Gastrocnemius medialis (tissue), 4 donors: ENCODE measurements around the gene KLHL6. TPM values are rescaled to one million over a fixed set of nuclear protein-coding genes. Genes with fewer than 3 reads are reported as not detected.
"Not testable (repeated sequence)": the region's sequence is repeated elsewhere in the genome, so short reads cannot be mapped to it uniquely, and the experiment has no call there.

ENCODE experiments used
- ATAC-seq, 2 donors: fragments of 150-250 bp; one replicate each; pipeline ENCODE4 v1.9.1; 2016
- DNase-seq, 2 donors: peaks; one replicate each; pipeline ENCODE4 v3.0.0-alpha.2; 2019
- H3K27ac ChIP-seq, 4 donors: fragments of 200-600 bp; sonication (generic); 1 replicate in 1 of 4; 2 replicates in 3 of 4; pipeline ENCODE4 v1.5.1; 2016 to 2018; ENCODE audit warnings: mild to moderate bottlenecking in 2 of 4, moderate library complexity in 1 of 4
- H3K27me3 ChIP-seq, 3 donors: fragments of 200-600 bp; sonication (generic) in 2 of 3; 1 replicate in 1 of 3; 2 replicates in 2 of 3; pipeline versions ENCODE4 v1.5.1 to v1.6.0; 2016 to 2019; ENCODE audit warnings: mild to moderate bottlenecking in 1 of 3, moderate library complexity in 1 of 3
- H3K36me3 ChIP-seq, 2 donors: fragments of 200-600 bp; sonication (generic) in 1 of 2; one replicate each; pipeline ENCODE4 v1.5.1; 2017 to 2018
- H3K4me1 ChIP-seq, 2 donors: fragments of 200-600 bp; sonication (generic) in 1 of 2; one replicate each; pipeline ENCODE4 v1.5.1; 2016 to 2017; ENCODE audit warnings: mild to moderate bottlenecking in 2 of 2
- H3K4me3 ChIP-seq, 4 donors: fragments of 200-600 bp; sonication (generic) in 3 of 4; 1 replicate in 1 of 4; 2 replicates in 3 of 4; pipeline ENCODE4 v1.5.1; 2016 to 2019; ENCODE audit warnings: mild to moderate bottlenecking in 2 of 4
- H3K9me3 ChIP-seq, 3 donors: fragments of 200-600 bp; sonication (generic) in 2 of 3; 1 replicate in 1 of 3; 2 replicates in 2 of 3; pipeline ENCODE4 v1.5.1; 2016 to 2019
- CTCF ChIP-seq, 5 experiments: fragments of 450-650 bp in 3 of 5; fragments of 200-600 bp in 2 of 5; sonication (generic) in 2 of 5; IDR thresholded peaks in 4 of 5; conservative IDR thresholded peaks in 1 of 5; 1 replicate in 4 of 5; 2 replicates in 1 of 5; pipeline ENCODE4 v1.5.1; 2016 to 2019; ENCODE audit warnings: antibody characterized with exemption in 5 of 5, mild to moderate bottlenecking in 3 of 5, moderate library complexity in 3 of 5
- POLR2A ChIP-seq, 2 donors: fragments of 450-650 bp; IDR thresholded peaks; one replicate each; pipeline ENCODE4 v1.6.1; 2017; ENCODE audit warnings: antibody characterized with exemption in 2 of 2, mild to moderate bottlenecking in 2 of 2, moderate library complexity in 2 of 2
- in situ Hi-C, 4 donors: fragments of 200-750 bp; cut with MboI; loops; one replicate each; pipeline versions ENCODE4 v1.15.0 to v1.8.0; 2017; ENCODE audit warnings: low sequenced_read_pairs in 4 of 4
- intact Hi-C: fragments of 100-400 bp; cut with DNase I; formaldehyde crosslinking; loops from one replicate; pipeline ENCODE4 v1.15.1; 2023; ENCODE audit warnings: low total_unique reads
- total RNA-seq, 4 donors: library from RNA; depleted of rRNA; stranded (reverse); fragments of >200 nt; gene quantifications; one replicate each; pipeline versions ENCODE4 v1.1.0 to v1.2.3, GENCODE V29; 2016

KLHL6 gene
- total RNA-seq, 4 donors from 2014 or later: 0.15 to 0.31 (median 0.30) TPM

- H3K27ac ChIP-seq: no peak overlapping the region
- H3K4me1 ChIP-seq: peaks cover 5% of the 10 kb centered on the region in 2 donors
- DNase-seq (no peak), ATAC-seq (no peak)
- H3K27me3 ChIP-seq: no peaks in the 10 kb centered on the region
- H3K36me3 ChIP-seq: no peaks in the 10 kb centered on the region
- intact Hi-C loops (no loop called here), in situ Hi-C loops (no loop called here)
- H3K4me3 ChIP-seq: no peak overlapping the region
- TF ChIP-seq POLR2A (IDR thresholded peaks at IDR 0.05): no peak
- H3K9me3 ChIP-seq: no peaks in the 10 kb centered on the region
Measured at GRCh38 chr3:183477801-183478456, 77.6 kb downstream of the KLHL6 start.

- H3K27me3 ChIP-seq, ATAC-seq, H3K9me3 ChIP-seq, H3K4me1 ChIP-seq, intact Hi-C loops, DNase-seq, H3K4me3 ChIP-seq, H3K27ac ChIP-seq, H3K36me3 ChIP-seq, in situ Hi-C loops: not testable (repeated sequence)
Measured at GRCh38 chr3:183475764-183476162, 79.7 kb downstream of the KLHL6 start.

- no peak for TF ChIP-seq CTCF (IDR thresholded peaks at IDR 0.05 in 4 of 5, conservative IDR thresholded peaks at IDR 0.05 in 1 of 5)
- no peak for TF ChIP-seq POLR2A (IDR thresholded peaks at IDR 0.05)
- Histone ChIP-seq H3K9me3 (no peaks in the 10 kb centered on the region), H3K27ac (no peak overlapping the region), H3K4me1 (peaks cover 0 to 5% of the 10 kb centered on the region in 2 donors), H3K36me3 (no peaks in the 10 kb centered on the region), H3K27me3 (no peaks in the 10 kb centered on the region), H3K4me3 (no peak overlapping the region)
- in situ Hi-C loops: no loop called here
- DNase-seq: no peak
- no peak for ATAC-seq
- intact Hi-C loops: no loop called here
Measured at GRCh38 chr3:183475016-183475763, 80.3 kb downstream of the KLHL6 start.

- ATAC-seq (no peak), DNase-seq (no peak)
- TF ChIP-seq POLR2A (IDR thresholded peaks at IDR 0.05) (no peak), CTCF (IDR thresholded peaks at IDR 0.05 in 4 of 5, conservative IDR thresholded peaks at IDR 0.05 in 1 of 5) (no peak)
- Histone ChIP-seq H3K4me1 (peaks cover 0 to 7% of the 10 kb centered on the region in 2 donors), H3K27me3 (no peaks in the 10 kb centered on the region), H3K9me3 (no peaks in the 10 kb centered on the region), H3K27ac (no peak overlapping the region), H3K36me3 (no peaks in the 10 kb centered on the region), H3K4me3 (no peak overlapping the region)
- in situ Hi-C loops: no loop called here
- intact Hi-C loops: no loop called here
Measured at GRCh38 chr3:183473969-183474368, 81.5 kb downstream of the KLHL6 start.

GRCh38 chr3:183472155-183472554 is 83.4 kb downstream of the KLHL6 start:
- in situ Hi-C loops (no loop called here), intact Hi-C loops (no loop called here)

More at GRCh38 chr3:183472155-183472554, 83.4 kb downstream of the KLHL6 start:
- ATAC-seq: no peak
- no peaks in the 10 kb centered on the region for H3K36me3 ChIP-seq
- no peaks in the 10 kb centered on the region for H3K9me3 ChIP-seq
- TF ChIP-seq CTCF (IDR thresholded peaks at IDR 0.05 in 4 of 5, conservative IDR thresholded peaks at IDR 0.05 in 1 of 5) (no peak), POLR2A (IDR thresholded peaks at IDR 0.05) (no peak)
- DNase-seq: no peak
- no peak overlapping the region for H3K27ac ChIP-seq
- H3K4me1 ChIP-seq: peaks cover 0 to 9% of the 10 kb centered on the region in 2 donors
- no peaks in the 10 kb centered on the region for H3K27me3 ChIP-seq
- H3K4me3 ChIP-seq: no peak overlapping the region
